Tibial artery (tissue), 4 donors: Measurements from ENCODE around the gene LARGE1.

Source experiments
- DNase-seq, 2 donors: peaks; one replicate each; pipeline ENCODE4 v3.0.0-alpha.2; 2019
- H3K27ac ChIP-seq, 2 donors: fragments of 200-600 bp; sonication (generic) in 1 of 2; 1 replicate in 1 of 2; 2 replicates in 1 of 2; pipeline ENCODE4 v1.5.1; 2018 to 2019; ENCODE audit warnings: mild to moderate bottlenecking in 1 of 2
- H3K27me3 ChIP-seq, 2 donors: fragments of 200-600 bp; sonication (generic) in 1 of 2; one replicate each; pipeline versions ENCODE4 v1.5.1 to v1.6.0; 2016 to 2019
- H3K36me3 ChIP-seq, 3 donors: fragments of 200-600 bp; sonication (generic) in 2 of 3; one replicate each; pipeline ENCODE4 v1.5.1; 2016 to 2019; ENCODE audit warnings: mild to moderate bottlenecking in 2 of 3
- H3K4me1 ChIP-seq, 4 donors: fragments of 200-600 bp; sonication (generic) in 2 of 4; 1 replicate in 3 of 4; 2 replicates in 1 of 4; pipeline ENCODE4 v1.5.1; 2016 to 2019
- H3K4me3 ChIP-seq, 2 donors: fragments of 200-600 bp; sonication (generic) in 1 of 2; 1 replicate in 1 of 2; 2 replicates in 1 of 2; pipeline ENCODE4 v1.5.1; 2018 to 2019; ENCODE audit warnings: mild to moderate bottlenecking in 2 of 2
- H3K9me3 ChIP-seq, 3 donors: fragments of 200-600 bp; sonication (generic) in 1 of 3; one replicate each; pipeline ENCODE4 v1.5.1; 2016 to 2019
- CTCF ChIP-seq, 2 experiments: fragments of 200-600 bp in 1 of 2; fragments of 450-650 bp in 1 of 2; IDR thresholded peaks; one replicate each; pipeline ENCODE4 v1.5.1; 2017 to 2019; ENCODE audit warnings: antibody characterized with exemption in 2 of 2, mild to moderate bottlenecking in 1 of 2, moderate library complexity in 1 of 2
- intact Hi-C: fragments of 100-400 bp; cut with DNase I; formaldehyde crosslinking; loops from one replicate; pipeline ENCODE4 v1.15.0; 2023; ENCODE audit warnings: low total_unique reads

Gene LARGE1

GRCh38 chr22:33542722-33543121, 377.6 kb downstream of the LARGE1 start:
- peaks cover 0 to 31% (median 14%) of the 10 kb centered on the region in 4 donors for H3K4me1 ChIP-seq
- H3K36me3 ChIP-seq: no peaks in the 10 kb centered on the region
- intact Hi-C loops: no loop called here
- no peaks in the 10 kb centered on the region for H3K27me3 ChIP-seq
- no peak for TF ChIP-seq CTCF (IDR thresholded peaks at IDR 0.05)
- DNase-seq: no peak
- H3K27ac ChIP-seq: no peak overlapping the region
- no peaks in the 10 kb centered on the region for H3K9me3 ChIP-seq
- no peak overlapping the region for H3K4me3 ChIP-seq

GRCh38 chr22:33542153-33542552, 378.1 kb downstream of the LARGE1 start:
- Histone ChIP-seq H3K36me3 (no peaks in the 10 kb centered on the region), H3K27me3 (no peaks in the 10 kb centered on the region), H3K4me1 (peaks cover 0 to 31% (median 14%) of the 10 kb centered on the region in 4 donors), H3K27ac (no peak overlapping the region), H3K4me3 (no peak overlapping the region), H3K9me3 (no peaks in the 10 kb centered on the region)
- DNase-seq: no peak
- TF ChIP-seq CTCF (IDR thresholded peaks at IDR 0.05): no peak
- intact Hi-C loops: no loop called here

GRCh38 chr22:33539902-33540751, 380.1 kb downstream of the LARGE1 start:
- no peak for TF ChIP-seq CTCF (IDR thresholded peaks at IDR 0.05)
- peak; percentile 83 for DNase-seq
- H3K27ac ChIP-seq: peak overlapping the region; percentile 14 to 32

GRCh38 chr22:33539202-33539901, 380.9 kb downstream of the LARGE1 start:
- Histone ChIP-seq H3K9me3 (no peaks in the 10 kb centered on the region), H3K4me3 (no peak overlapping the region), H3K27me3 (no peaks in the 10 kb centered on the region), H3K4me1 (peaks cover 0 to 31% (median 14%) of the 10 kb centered on the region in 4 donors), H3K27ac (no peak overlapping the region), H3K36me3 (no peaks in the 10 kb centered on the region)
- TF ChIP-seq CTCF (IDR thresholded peaks at IDR 0.05): no peak
- no peak for DNase-seq
- intact Hi-C loops: no loop called here

More at GRCh38 chr22:33539902-33540751, 380.1 kb downstream of the LARGE1 start:
- peaks cover 0 to 31% (median 14%) of the 10 kb centered on the region in 4 donors for H3K4me1 ChIP-seq
- no peak overlapping the region for H3K4me3 ChIP-seq
- intact Hi-C loops: no loop called here
- H3K27me3 ChIP-seq: no peaks in the 10 kb centered on the region
- H3K9me3 ChIP-seq: no peaks in the 10 kb centered on the region
- no peaks in the 10 kb centered on the region for H3K36me3 ChIP-seq

GRCh38 chr22:33538277-33538885, 381.9 kb downstream of the LARGE1 start:
- Histone ChIP-seq H3K36me3 (no peaks in the 10 kb centered on the region), H3K9me3 (no peaks in the 10 kb centered on the region), H3K4me3 (no peak overlapping the region), H3K27ac (no peak overlapping the region), H3K4me1 (peaks cover 0 to 31% (median 12%) of the 10 kb centered on the region in 4 donors), H3K27me3 (no peaks in the 10 kb centered on the region)
- no peak for DNase-seq
- TF ChIP-seq CTCF (IDR thresholded peaks at IDR 0.05): no peak
- intact Hi-C loops: no loop called here
